Stimulated activated CD4-positive, alpha-beta T cell treated with anti-CD3 and anti-CD28 coated beads, Interleukin-2, amount 100 ng/mL, for 24 hours (primary cell): ENCODE results near the gene UCHL5.
"Not testable (repeated sequence)": the region's sequence is repeated elsewhere in the genome, so short reads cannot be mapped to it uniquely, and the experiment has no call there.

Experiments
- DNase-seq, 2 donors: peaks; one replicate each; pipeline ENCODE4 v3.0.0-alpha.2; 2020

The UCHL5 gene

GRCh38 chr1:193062698-193063463 lies 3.7 kb upstream of the UCHL5 start:
- no peak for DNase-seq

GRCh38 chr1:193060938-193061337 lies 1.8 kb upstream of the UCHL5 start:
- no peak for DNase-seq

GRCh38 chr1:193060406-193060805 lies 1.2 kb upstream of the UCHL5 start:
- no peak for DNase-seq

- no peak for DNase-seq
Measured at GRCh38 chr1:193060115-193060403, 899 bp upstream of the UCHL5 start.

- peak; percentile 65 to 68 for DNase-seq
Measured at GRCh38 chr1:193058529-193059281, 455 bp downstream of the UCHL5 start.

- DNase-seq = no peak
Measured at GRCh38 chr1:193054169-193054675, 4.9 kb downstream of the UCHL5 start.

- DNase-seq = not testable (repeated sequence)
Measured at GRCh38 chr1:193048913-193049312, 10.2 kb downstream of the UCHL5 start.

GRCh38 chr1:193042766-193043691 lies 16.1 kb downstream of the UCHL5 start:
- no peak for DNase-seq

- DNase-seq = no peak
Measured at GRCh38 chr1:193040011-193040410, 19.1 kb downstream of the UCHL5 start.

- no peak for DNase-seq
Measured at GRCh38 chr1:193036337-193037047, 22.7 kb downstream of the UCHL5 start.

GRCh38 chr1:193033610-193034009 lies 25.6 kb downstream of the UCHL5 start:
- no peak for DNase-seq

GRCh38 chr1:193032643-193033427 lies 26.3 kb downstream of the UCHL5 start:
- not testable (repeated sequence) for DNase-seq

- DNase-seq = no peak
Measured at GRCh38 chr1:193031431-193031830, 27.7 kb downstream of the UCHL5 start.

- no peak for DNase-seq
Measured at GRCh38 chr1:193030280-193030679, 28.9 kb downstream of the UCHL5 start.

GRCh38 chr1:193025218-193025617 lies 33.9 kb downstream of the UCHL5 start:
- DNase-seq = no peak

- no peak for DNase-seq
Measured at GRCh38 chr1:193019442-193020026, 39.6 kb downstream of the UCHL5 start.

GRCh38 chr1:193016788-193017187 lies 42.4 kb downstream of the UCHL5 start:
- DNase-seq = no peak

- DNase-seq = no peak
Measured at GRCh38 chr1:193014400-193014799, 44.8 kb downstream of the UCHL5 start.

- DNase-seq = no peak
Measured at GRCh38 chr1:193013707-193014106, 45.5 kb downstream of the UCHL5 start.

- no peak for DNase-seq
Measured at GRCh38 chr1:193013005-193013404, 46.2 kb downstream of the UCHL5 start.

- DNase-seq = no peak
Measured at GRCh38 chr1:193011406-193011805, 47.8 kb downstream of the UCHL5 start.
